Hepatocyte (in vitro differentiated cells): ENCODE results near the gene CRIP2. TPM values are rescaled to one million over a fixed set of nuclear protein-coding genes. Genes with fewer than 3 reads are reported as not detected.

Experiments
- DNase-seq: peaks from one replicate; pipeline ENCODE4 v3.0.0-alpha.2; 2016; ENCODE audit warnings: low spot score
- H2AFZ ChIP-seq: fragments of 200-600 bp; sonication (generic); 2 replicates; pipeline ENCODE4 v1.6.0; 2016; ENCODE audit warnings: antibody characterized with exemption, mild to moderate bottlenecking
- H3K27ac ChIP-seq: fragments of 200-600 bp; sonication (generic); 2 replicates; pipeline ENCODE4 v1.5.1; 2016; ENCODE audit warnings: mild to moderate bottlenecking
- H3K27me3 ChIP-seq: fragments of 200-600 bp; sonication (generic); 2 replicates; pipeline ENCODE4 v1.6.1; 2016
- H3K36me3 ChIP-seq: fragments of 200-600 bp; sonication (generic); replicated peaks from 2 replicates; pipeline ENCODE4 v1.5.1; 2016; ENCODE audit warnings: low read depth; ENCODE audit not compliant: insufficient read depth
- H3K4me1 ChIP-seq: fragments of 200-600 bp; sonication (generic); 2 replicates; pipeline ENCODE4 v1.5.1; 2016; ENCODE audit warnings: mild to moderate bottlenecking, moderate library complexity; ENCODE audit not compliant: insufficient read depth
- H3K4me2 ChIP-seq: fragments of 200-600 bp; sonication (generic); 2 replicates; pipeline ENCODE4 v1.6.0; 2016
- H3K4me3 ChIP-seq: fragments of 200-600 bp; sonication (generic); 2 replicates; pipeline ENCODE4 v1.5.1; 2016; ENCODE audit warnings: mild to moderate bottlenecking
- H3K79me2 ChIP-seq: fragments of 200-600 bp; sonication (generic); 2 replicates; pipeline ENCODE4 v1.6.0; 2017; ENCODE audit warnings: mild to moderate bottlenecking
- H3K9me2 ChIP-seq: fragments of 200-600 bp; sonication (generic); replicated peaks from 2 replicates; pipeline ENCODE4 v1.6.0; 2017; ENCODE audit warnings: mild to moderate bottlenecking; ENCODE audit not compliant: insufficient read depth
- H3K9me3 ChIP-seq: fragments of 200-600 bp; sonication (generic); 2 replicates; pipeline ENCODE4 v1.5.1; 2016; ENCODE audit warnings: low read depth, mild to moderate bottlenecking
- H4K20me1 ChIP-seq: fragments of 200-600 bp; sonication (generic); 2 replicates; pipeline ENCODE4 v1.6.0; 2016; ENCODE audit warnings: mild to moderate bottlenecking; ENCODE audit not compliant: insufficient read depth, poor library complexity, severe bottlenecking
- CTCF ChIP-seq: fragments of 200-600 bp; sonication (generic); IDR thresholded peaks from 2 replicates; pipeline ENCODE4 v1.5.1; 2016; ENCODE audit warnings: antibody characterized with exemption, mild to moderate bottlenecking; ENCODE audit not compliant: poor library complexity
- EZH2 ChIP-seq: fragments of 200-600 bp; sonication (generic); IDR thresholded peaks from 2 replicates; pipeline ENCODE4 v1.6.1; 2016; ENCODE audit warnings: antibody characterized with exemption, mild to moderate bottlenecking, borderline replicate concordance
- EZH2phosphoT487 ChIP-seq: fragments of 200-600 bp; sonication (generic); IDR thresholded peaks from one replicate; pipeline ENCODE4 v1.6.1; 2018; ENCODE audit warnings: antibody characterized with exemption, mild to moderate bottlenecking, low read depth, moderate library complexity; ENCODE audit not compliant: unreplicated experiment, severe bottlenecking
- WGBS: methylation state at CpG from one replicate; pipeline ENCODE4 v1.1.6; 2016; ENCODE audit warnings: low lambda C conversion rate; ENCODE audit errors: missing lambda C conversion rate; 5-methylcytosine and 5-hydroxymethylcytosine counted together
- polyA plus RNA-seq: library from polyadenylated mRNA; unstranded; fragments of >200 nt; fragmentation: Nextera tagmentation; extraction: Ambion mirVana; gene quantifications from 2 replicates; pipeline ENCODE4 v1.2.1, GENCODE V29; 2016
- total RNA-seq: library from RNA; depleted of rRNA; stranded (reverse); fragments of >200 nt; gene quantifications from 2 replicates; pipeline ENCODE4 v1.2.3, GENCODE V29; 2014

CRIP2 gene
- total and polyA plus RNA-seq, 2 experiments from 2014 or later = 8.3 to 29.1 TPM

GRCh38 chr14:105476831-105477659 lies 2.4 kb downstream of the CRIP2 start:
- Histone ChIP-seq H3K4me1 (peaks cover 41% of the 10 kb centered on the region), H3K27me3 (peaks cover 48% of the 10 kb centered on the region), H3K79me2 (no peaks in the 10 kb centered on the region), H3K4me2 (peak overlapping the region; percentile 97), H3K4me3 (no peak overlapping the region), H3K9me2 (no peaks in the 10 kb centered on the region), H3K27ac (no peak overlapping the region), H3K36me3 (no peaks in the 10 kb centered on the region), H4K20me1 (no peaks in the 10 kb centered on the region), H3K9me3 (no peaks in the 10 kb centered on the region), H2AFZ (no peak overlapping the region)
- WGBS = 67% methylated on average over 16 of the region's 16 CpGs
- no peak for DNase-seq
- TF ChIP-seq EZH2phosphoT487 (no peak), CTCF (no peak), EZH2 (no peak)

DNA sequence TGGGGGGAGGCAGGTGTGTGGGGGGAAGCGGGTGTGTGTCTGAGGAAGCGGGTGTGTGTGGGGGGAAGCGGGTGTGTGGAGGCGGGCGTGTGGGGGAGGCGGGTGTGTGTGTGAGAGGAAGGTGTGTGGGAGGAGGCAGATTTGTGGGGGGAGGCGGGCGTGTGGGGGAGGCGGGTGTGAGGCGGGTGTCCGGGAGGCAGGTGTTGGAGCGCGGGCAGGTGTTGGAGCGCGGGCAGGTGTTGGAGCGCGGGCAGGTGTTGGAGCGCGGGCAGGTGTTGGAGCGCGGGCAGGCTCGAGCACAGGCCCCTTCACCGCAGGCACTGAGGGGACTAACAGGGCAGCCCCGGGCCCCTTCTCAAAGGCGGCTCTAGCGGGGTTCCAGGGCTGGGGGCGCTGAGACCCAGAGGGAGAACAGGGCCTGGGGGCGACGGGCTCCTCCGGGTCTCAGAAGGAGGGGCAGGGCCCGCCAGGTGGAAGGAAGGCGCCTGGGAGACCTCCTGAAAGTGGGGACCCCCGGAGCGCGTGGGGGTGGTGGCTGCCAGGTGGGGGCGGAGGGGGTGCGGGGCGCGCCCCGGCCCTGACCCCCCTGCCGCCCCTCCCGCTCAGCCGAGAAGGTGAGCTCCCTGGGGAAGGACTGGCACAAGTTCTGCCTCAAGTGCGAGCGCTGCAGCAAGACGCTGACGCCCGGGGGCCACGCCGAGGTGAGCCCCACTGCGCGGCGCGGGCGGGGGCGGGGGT lies 3.2 kb downstream of the CRIP2 start:
- H3K9me3 ChIP-seq = no peaks in the 10 kb centered on the region
- WGBS = 63% methylated on average over 2 of the region's 56 CpGs
- H3K27me3 ChIP-seq = peaks cover 48% of the 10 kb centered on the region
- H2AFZ ChIP-seq = no peak overlapping the region
- no peaks in the 10 kb centered on the region for H3K36me3 ChIP-seq
- peaks cover 47% of the 10 kb centered on the region for H3K4me1 ChIP-seq
- no peaks in the 10 kb centered on the region for H3K9me2 ChIP-seq
- H4K20me1 ChIP-seq = no peaks in the 10 kb centered on the region
- TF ChIP-seq EZH2 = no peak
- TF ChIP-seq EZH2phosphoT487 = no peak
- TF ChIP-seq CTCF = no peak
- no peak for DNase-seq
- no peaks in the 10 kb centered on the region for H3K79me2 ChIP-seq
- H3K4me2 ChIP-seq = peak overlapping the region; percentile 62
- H3K4me3 ChIP-seq = no peak overlapping the region
- H3K27ac ChIP-seq = no peak overlapping the region

- peak; percentile 18 for TF ChIP-seq EZH2phosphoT487
- TF ChIP-seq EZH2 = peak; percentile 70
- no peak for TF ChIP-seq CTCF
- no peak overlapping the region for H3K4me3 ChIP-seq
- no peaks in the 10 kb centered on the region for H3K36me3 ChIP-seq
- H3K4me1 ChIP-seq = peaks cover 41% of the 10 kb centered on the region
- no peaks in the 10 kb centered on the region for H3K79me2 ChIP-seq
- peak overlapping the region; percentile 62 for H3K4me2 ChIP-seq
- no peak overlapping the region for H2AFZ ChIP-seq
- DNase-seq = no peak
- WGBS = 35% methylated on average over 20 of the region's 81 CpGs
- H3K27me3 ChIP-seq = peaks cover 48% of the 10 kb centered on the region
- no peaks in the 10 kb centered on the region for H3K9me3 ChIP-seq
- no peaks in the 10 kb centered on the region for H3K9me2 ChIP-seq
- no peak overlapping the region for H3K27ac ChIP-seq
- no peaks in the 10 kb centered on the region for H4K20me1 ChIP-seq
Measured at GRCh38 chr14:105478398-105479251, 4.0 kb downstream of the CRIP2 start.
